Choroid plexus epithelial cell (primary cell): ENCODE results near the gene ODAD4.

ENCODE experiments used
- DNase-seq: peaks from one replicate; pipeline ENCODE4 v3.0.0-alpha.2; 2010; ENCODE audit warnings: low read depth
- H3K4me3 ChIP-seq: 2 replicates; pipeline ENCODE4 v1.5.1; 2011; ENCODE audit warnings: low read depth, mild to moderate bottlenecking, control low read depth, low read length, moderate library complexity
- TF ChIP-seq, protein P1 (sequence below): conservative IDR thresholded peaks from 2 replicates; pipeline ENCODE4 v1.5.1; 2011; ENCODE audit warnings: low read depth, mild to moderate bottlenecking, control low read depth, inconsistent platforms, low read length, moderate library complexity

ODAD4 gene

DNA sequence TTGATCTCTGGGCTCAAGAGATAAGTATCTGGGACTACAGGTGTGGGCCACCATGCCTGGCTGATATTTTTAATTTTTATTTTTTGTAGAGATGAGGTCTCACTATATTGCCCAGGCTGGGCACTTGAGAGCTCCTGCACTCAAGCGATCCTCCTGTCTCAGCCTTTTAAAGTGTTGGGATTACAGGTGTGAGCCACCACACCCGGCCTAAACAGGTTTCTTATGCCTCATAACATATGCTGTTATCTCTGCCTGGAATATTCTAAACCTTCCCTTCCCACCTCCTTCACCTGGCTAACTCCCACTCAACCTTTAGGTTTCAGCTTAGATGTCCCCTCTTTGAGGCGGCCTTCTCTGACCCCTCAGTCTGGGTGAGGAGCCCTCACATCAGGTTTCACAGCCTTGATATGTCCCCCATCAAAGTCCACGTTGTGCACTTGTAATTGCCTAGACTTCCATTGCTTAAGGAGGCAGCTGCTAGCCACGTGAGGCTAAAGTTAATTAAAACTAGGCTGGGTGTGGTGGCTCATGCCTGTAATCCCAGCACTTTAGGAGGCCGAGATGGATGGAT, 27.5 kb downstream of the ODAD4 start:
- no peak overlapping the region for H3K4me3 ChIP-seq
- DNase-seq = no peak
- TF ChIP-seq, protein P1, sequence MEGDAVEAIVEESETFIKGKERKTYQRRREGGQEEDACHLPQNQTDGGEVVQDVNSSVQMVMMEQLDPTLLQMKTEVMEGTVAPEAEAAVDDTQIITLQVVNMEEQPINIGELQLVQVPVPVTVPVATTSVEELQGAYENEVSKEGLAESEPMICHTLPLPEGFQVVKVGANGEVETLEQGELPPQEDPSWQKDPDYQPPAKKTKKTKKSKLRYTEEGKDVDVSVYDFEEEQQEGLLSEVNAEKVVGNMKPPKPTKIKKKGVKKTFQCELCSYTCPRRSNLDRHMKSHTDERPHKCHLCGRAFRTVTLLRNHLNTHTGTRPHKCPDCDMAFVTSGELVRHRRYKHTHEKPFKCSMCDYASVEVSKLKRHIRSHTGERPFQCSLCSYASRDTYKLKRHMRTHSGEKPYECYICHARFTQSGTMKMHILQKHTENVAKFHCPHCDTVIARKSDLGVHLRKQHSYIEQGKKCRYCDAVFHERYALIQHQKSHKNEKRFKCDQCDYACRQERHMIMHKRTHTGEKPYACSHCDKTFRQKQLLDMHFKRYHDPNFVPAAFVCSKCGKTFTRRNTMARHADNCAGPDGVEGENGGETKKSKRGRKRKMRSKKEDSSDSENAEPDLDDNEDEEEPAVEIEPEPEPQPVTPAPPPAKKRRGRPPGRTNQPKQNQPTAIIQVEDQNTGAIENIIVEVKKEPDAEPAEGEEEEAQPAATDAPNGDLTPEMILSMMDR = no peak

GRCh38 chr17:41959030-41959335, 28.6 kb downstream of the ODAD4 start:
- H3K4me3 ChIP-seq = no peak overlapping the region
- TF ChIP-seq, protein P1 = no peak
- peak; percentile 45 for DNase-seq

DNA sequence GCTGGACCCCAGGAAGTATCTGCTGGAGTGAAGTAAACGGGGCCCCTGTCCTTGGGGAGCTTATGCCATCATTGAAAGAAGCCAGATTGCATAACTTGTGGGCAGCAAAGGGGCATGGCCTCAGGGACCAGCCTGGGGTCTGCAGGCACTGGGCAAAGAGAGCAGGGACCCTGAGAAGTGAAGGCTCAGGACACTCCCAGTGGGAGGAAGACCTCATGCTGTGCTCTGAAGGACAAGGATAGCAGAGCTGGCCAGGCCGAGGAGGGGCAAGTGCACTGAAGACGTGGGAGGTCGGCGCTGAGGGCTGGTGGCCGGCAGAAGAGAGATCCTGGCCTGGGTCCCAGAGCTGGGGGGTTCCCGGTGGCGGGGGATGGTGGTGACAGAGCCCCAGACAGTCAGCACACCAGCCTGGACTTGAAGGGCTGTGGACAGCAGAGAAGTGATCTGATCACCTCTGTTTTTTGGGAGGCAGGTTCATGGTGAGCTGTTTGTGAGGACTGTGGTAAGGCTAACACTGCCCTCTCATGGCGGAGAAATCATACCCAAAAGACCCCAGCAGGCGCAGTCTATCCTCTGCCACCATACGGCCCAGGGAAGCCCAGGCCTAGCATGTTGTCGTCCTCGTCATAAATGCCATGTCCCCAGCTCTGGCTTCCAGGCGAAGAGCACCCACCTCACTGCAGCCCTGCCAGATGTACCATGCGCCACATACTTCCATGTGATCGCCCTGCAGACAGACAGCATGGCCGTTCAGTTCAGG, 29.1 kb downstream of the ODAD4 start:
- TF ChIP-seq, protein P1 = peak; percentile 72
- H3K4me3 ChIP-seq = no peak overlapping the region
- DNase-seq = peak; percentile 77

- TF ChIP-seq, protein P1 = no peak
- no peak overlapping the region for H3K4me3 ChIP-seq
- DNase-seq = no peak
Observed at GRCh38 chr17:41962111-41962510, 31.7 kb downstream of the ODAD4 start.

- peak; percentile 75 for DNase-seq
- TF ChIP-seq, protein P1 = peak; percentile 94
- H3K4me3 ChIP-seq = no peak overlapping the region
Observed at GRCh38 chr17:41962768-41963434, 32.5 kb downstream of the ODAD4 start.

GRCh38 chr17:41965694-41966462, 35.5 kb downstream of the ODAD4 start:
- DNase-seq = peak; percentile 36
- TF ChIP-seq, protein P1 = no peak
- H3K4me3 ChIP-seq = peak overlapping the region; percentile 84
